Heart left ventricle (tissue), 13 donors: ENCODE measurements around the gene PAXX.

Experiments
- POLR2A ChIP-seq, 2 donors: fragments of 450-650 bp; IDR thresholded peaks; one replicate each; pipeline ENCODE4 v1.6.1; 2017; ENCODE audit warnings: antibody characterized with exemption in 2 of 2, mild to moderate bottlenecking in 2 of 2, moderate library complexity in 2 of 2
- TF ChIP-seq, protein P1 (sequence below), 12 donors: fragments of 200-600 bp; sonication (generic) in 4 of 12; IDR thresholded peaks; one replicate each; pipeline versions ENCODE4 v1.5.0 to v1.8.0; 2018 to 2022; ENCODE audit warnings: antibody characterized with exemption in 12 of 12, mild to moderate bottlenecking in 5 of 12
- donor health status: ischemic (EF 13 %, LVEDD 7.1; RV severe dilation, severe dysfunction).
- donor health status: DM: no; HTN: yes; CAD: no.
- donor health status: DM: no; HTN: no; CAD: no.
- donor health status: ischemic (EF 25% LVEDD 6.9; RV normal size, moderate dysfunction).
- donor health status: ischemic (EF 25% LVEDD 5.7; RV mildly dilated, moderate dysfunction).
- donor health status: ischemic (EF 35%, LVEDD 5.7; RV mildly dilated, moderate dysfunction).
- donor health status: nonischemic (EF 11% LVEDD 7.7; RV severe dilation, severe dysfunction).
- donor health status: DM: yes; HTN: yes; CAD: no.
- donor health status: PGD.
- donor health status: ischemic (EF 29% LVEDD 5.4; RV normal size, mild dysfunction).
- donor health status: nonischemic (EF 23%, LVEDD 6.1; RV moderate dilation, normal function).

DNA sequence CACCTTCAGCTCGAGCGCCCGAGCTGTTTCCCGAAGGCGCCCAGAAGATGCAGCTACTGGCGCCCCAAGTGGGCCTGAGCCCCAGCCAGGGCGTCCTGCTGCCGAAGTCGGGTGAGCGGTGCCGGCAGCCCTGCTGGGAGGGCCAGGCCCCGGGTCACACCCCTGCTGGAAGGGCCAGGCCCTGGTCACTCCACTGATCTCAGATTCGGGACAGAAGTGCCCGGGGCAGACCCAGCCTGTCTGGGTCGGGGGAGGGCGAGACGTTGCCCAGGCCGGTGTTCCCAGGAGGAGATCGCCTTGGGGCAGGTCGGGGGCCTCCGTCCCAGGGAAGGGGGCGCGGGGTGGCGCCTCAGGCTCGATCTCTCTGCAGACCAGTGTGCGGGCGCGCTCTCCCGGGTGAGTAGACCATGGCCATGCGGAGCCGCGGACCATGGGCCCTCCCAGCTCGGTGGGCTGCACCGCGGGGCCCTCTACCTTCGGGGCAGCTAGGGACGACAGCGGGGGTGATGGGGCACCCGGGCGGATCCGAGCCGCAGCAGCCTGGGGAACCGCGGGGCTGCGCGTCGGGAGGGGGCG, 7.1 kb upstream of the PAXX start:
- TF ChIP-seq, protein P1, sequence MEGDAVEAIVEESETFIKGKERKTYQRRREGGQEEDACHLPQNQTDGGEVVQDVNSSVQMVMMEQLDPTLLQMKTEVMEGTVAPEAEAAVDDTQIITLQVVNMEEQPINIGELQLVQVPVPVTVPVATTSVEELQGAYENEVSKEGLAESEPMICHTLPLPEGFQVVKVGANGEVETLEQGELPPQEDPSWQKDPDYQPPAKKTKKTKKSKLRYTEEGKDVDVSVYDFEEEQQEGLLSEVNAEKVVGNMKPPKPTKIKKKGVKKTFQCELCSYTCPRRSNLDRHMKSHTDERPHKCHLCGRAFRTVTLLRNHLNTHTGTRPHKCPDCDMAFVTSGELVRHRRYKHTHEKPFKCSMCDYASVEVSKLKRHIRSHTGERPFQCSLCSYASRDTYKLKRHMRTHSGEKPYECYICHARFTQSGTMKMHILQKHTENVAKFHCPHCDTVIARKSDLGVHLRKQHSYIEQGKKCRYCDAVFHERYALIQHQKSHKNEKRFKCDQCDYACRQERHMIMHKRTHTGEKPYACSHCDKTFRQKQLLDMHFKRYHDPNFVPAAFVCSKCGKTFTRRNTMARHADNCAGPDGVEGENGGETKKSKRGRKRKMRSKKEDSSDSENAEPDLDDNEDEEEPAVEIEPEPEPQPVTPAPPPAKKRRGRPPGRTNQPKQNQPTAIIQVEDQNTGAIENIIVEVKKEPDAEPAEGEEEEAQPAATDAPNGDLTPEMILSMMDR (IDR thresholded peaks at IDR 0.05), result no peak
- TF ChIP-seq POLR2A (IDR thresholded peaks at IDR 0.05), result no peak
